ENCODE data around the gene SBF2. TPM values are rescaled to one million over a fixed set of nuclear protein-coding genes. Genes with fewer than 3 reads are reported as not detected.

The SBF2 gene
- total and polyA plus RNA-seq, 9 of the 15 experiments (the other 6 are each of a cell fraction or from before 2014, with no cell fraction given), result 0.80 to 9.5 (median 5.0) TPM

GRCh38 chr11:10307400-10308200, 13.6 kb upstream of the SBF2 start:
- ChIA-PET POLR2A (interaction anchor here (0.6 to 1.0 kb wide), 3 partner anchors 10 to 568 kb away, joined by 3 to 4 read pairs (median 4); no protein-coding TSS in a partner anchor), CTCF (ENCODE audit: low intra/inter-chr PET ratio) (interaction anchor here (1.1 to 1.7 kb wide), 3 partner anchors 15 to 550 kb away, joined by 3 to 6 read pairs (median 4); no protein-coding TSS in a partner anchor)
- Histone ChIP-seq H3K27me3 (ENCODE audit: control insufficient read depth in 2 of 2, insufficient read depth in 2 of 2, low read length in 2 of 2) (peaks cover 16 to 19% of the 10 kb centered on the region in 2 experiments), H3K79me2 (ENCODE audit: control insufficient read depth, insufficient read depth, low read length) (no peaks in the 10 kb centered on the region), H3K9me3 (replicated peaks; ENCODE audit: control insufficient read depth, insufficient read depth, low read depth, low read length) (no peaks in the 10 kb centered on the region), H3K36me3 (ENCODE audit: control insufficient read depth, insufficient read depth, low read length) (no peaks in the 10 kb centered on the region), H3K4me1 (replicated peaks in 1 of 2; ENCODE audit: control insufficient read depth in 2 of 2, insufficient read depth in 2 of 2, low read length in 2 of 2) (peaks cover 24 to 50% of the 10 kb centered on the region in 2 experiments), H4K20me1 (replicated peaks; ENCODE audit: control insufficient read depth, insufficient read depth, low read length) (0 out of 2 replicates have a peak, but pooled peaks cover 4% of the 10 kb centered on the region), H3K4me2 (ENCODE audit: insufficient read depth, low read length) (peak overlapping the region; percentile 72), H3K9me1 (ENCODE audit: control insufficient read depth, insufficient read depth, low read length) (no peaks in the 10 kb centered on the region), H3K27ac (ENCODE audit: extremely low read depth, low read depth, low read length) (no peak overlapping the region; the same call in 2 of the 3 replicates), H3K4me3 (peak overlapping the region; percentile 32), H2AFZ (ENCODE audit: low read depth, low read length) (peak overlapping the region; percentile 90), H3K9ac (ENCODE audit: insufficient read depth in 1 of 2, low read depth in 2 of 2, low read length in 2 of 2) (peak overlapping the region; percentile 27 to 79; a peak in 3 of 4 replicates)
- in situ Hi-C loops (cut with MboI), result loop anchor here (25.0 kb wide), 1 partner anchor 445 kb away; no protein-coding TSS in a partner anchor
- no peak for FAIRE-seq
- DNase-seq (ENCODE audit: extremely low read depth in 1 of 4, low spot score in 3 of 4), result peak; percentile 81 to 87 (median 84)
- BruUV-seq (replicated peaks), result no TSS peak
- peak; percentile 94 for ATAC-seq
- intact Hi-C loops (cut with micrococcal nuclease), result loop anchor here (1.0 to 5.0 kb wide), 5 partner anchors 59 to 695 kb away; no protein-coding TSS in a partner anchor
- 26% methylated on average over 46 of the region's 62 CpGs for WGBS (ENCODE audit: insufficient coverage, low coverage, missing lambda C conversion rate)
- TF ChIP-seq RREB1 (CRISPR knock-in tag; IDR thresholded peaks at IDR 0.05) (no peak), ELF2 (CRISPR knock-in tag; IDR thresholded peaks at IDR 0.05) (no peak), FOSL1 (tag; conservative IDR thresholded peaks at IDR 0.05) (peak; percentile 82), BRD4 (IDR thresholded peaks at IDR 0.05) (no peak), ID3 (CRISPR knock-in tag; IDR thresholded peaks at IDR 0.05) (no peak), ID3 (tag; IDR thresholded peaks at IDR 0.05) (no peak), ILK (tag; IDR thresholded peaks at IDR 0.05; ENCODE audit: borderline replicate concordance, low read depth) (no peak), BCLAF1 (IDR thresholded peaks at IDR 0.05; ENCODE audit: borderline replicate concordance in 1 of 2, control insufficient read depth in 1 of 2, low read depth in 2 of 2, low read length in 1 of 2) (no peak), USF2 (CRISPR knock-in tag; IDR thresholded peaks at IDR 0.05) (no peak)
